Measurements from ENCODE around the gene C2CD5. TPM values are rescaled to one million over a fixed set of nuclear protein-coding genes. Genes with fewer than 3 reads are reported as not detected.
A peak's percentile ranks its signal among the peaks of the same experiment; 100 is the strongest.
"Not testable (repeated sequence)": the region's sequence is repeated elsewhere in the genome, so short reads cannot be mapped to it uniquely, and the experiment has no call there.

The C2CD5 gene
- 10 to 100 TPM; 72.3 to 82.8 (median 76.2) TPM for polyA plus RNA-seq (ENCODE audit: insufficient read length in 3 of 3)

GRCh38 chr12:22544038-22544979 lies at the start of gene C2CD5:
C2CD5 (minus strand) TSS chr12:22544542; CDS start chr12:22544150, 392 bp downstream.
- DNase-seq (ENCODE audit: low read depth in 3 of 3, low spot score in 2 of 3): peak; percentile 90 to 96 (median 94)

DNA sequence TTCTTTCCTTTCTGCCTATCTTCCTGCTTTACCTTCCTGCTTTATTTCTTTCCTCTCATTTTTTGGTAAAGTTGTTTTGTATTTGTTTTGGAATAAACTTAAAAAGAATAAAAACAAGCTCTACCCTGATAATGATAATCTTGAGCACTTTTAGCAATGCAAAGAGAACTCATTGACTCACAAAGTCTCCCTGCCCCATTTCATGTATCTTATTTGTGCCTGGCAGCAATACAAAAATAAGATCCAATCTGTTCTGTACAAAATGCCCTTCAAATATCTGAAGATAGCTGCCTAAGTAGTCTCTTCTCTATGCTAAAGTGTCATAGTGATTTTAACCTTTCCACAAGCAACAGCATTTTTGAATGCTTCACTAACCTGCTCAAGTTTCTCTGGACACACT lies 49.5 kb upstream of the C2CD5 start:
- no peak for DNase-seq (ENCODE audit: low read depth in 3 of 3, low spot score in 2 of 3)

GRCh38 chr12:22588817-22589216 lies 44.5 kb upstream of the C2CD5 start:
- DNase-seq (ENCODE audit: low read depth in 3 of 3, low spot score in 2 of 3): no peak

DNA sequence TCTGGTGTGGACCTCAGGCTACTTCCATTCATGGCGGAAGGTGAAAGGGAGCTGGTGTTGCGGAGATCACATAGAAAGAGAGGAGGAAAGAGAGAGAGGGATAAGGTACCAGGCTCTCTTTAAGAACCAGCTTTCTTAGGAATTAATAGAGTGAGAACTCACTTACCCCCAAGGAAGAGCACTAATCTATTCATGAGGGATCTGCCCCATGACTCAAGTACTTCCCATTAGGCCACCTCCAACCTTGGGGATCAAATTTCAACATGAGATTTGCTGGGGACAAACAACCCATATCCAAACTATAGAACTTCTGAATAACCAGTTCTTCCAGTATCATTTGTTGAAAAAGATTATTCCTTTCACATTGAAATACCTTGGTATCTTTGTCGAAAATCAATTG lies 34.0 kb upstream of the C2CD5 start:
- no peak for DNase-seq (ENCODE audit: low read depth in 3 of 3, low spot score in 2 of 3)

DNA sequence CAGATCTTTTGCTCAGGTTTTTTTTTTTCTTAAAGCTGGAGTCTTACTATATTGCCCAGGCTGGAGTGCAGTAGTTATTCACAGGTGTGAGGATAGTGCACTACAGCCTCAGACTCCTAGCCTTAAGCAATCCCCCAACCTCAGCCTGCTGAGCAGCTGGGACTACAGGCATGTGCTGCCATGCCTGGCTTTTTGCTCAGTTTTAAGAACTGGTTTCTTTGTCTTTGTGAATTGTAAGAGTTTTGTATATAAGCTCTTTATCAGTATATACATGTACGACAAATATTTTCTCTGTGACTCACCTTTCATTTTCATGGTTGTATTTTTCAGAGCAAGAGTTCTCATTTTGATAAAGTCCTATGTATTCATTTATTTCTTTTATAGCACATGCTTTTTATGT lies 33.3 kb upstream of the C2CD5 start:
- no peak for DNase-seq (ENCODE audit: low read depth in 3 of 3, low spot score in 2 of 3)

GRCh38 chr12:22576473-22576872 lies 32.1 kb upstream of the C2CD5 start:
- no peak for DNase-seq (ENCODE audit: low read depth in 3 of 3, low spot score in 2 of 3)

- DNase-seq (ENCODE audit: low read depth in 3 of 3, low spot score in 2 of 3): no peak
Measured at GRCh38 chr12:22576065-22576464, 31.7 kb upstream of the C2CD5 start.

- DNase-seq (ENCODE audit: low read depth in 3 of 3, low spot score in 2 of 3): no peak
Measured at GRCh38 chr12:22574921-22575320, 30.6 kb upstream of the C2CD5 start.

DNA sequence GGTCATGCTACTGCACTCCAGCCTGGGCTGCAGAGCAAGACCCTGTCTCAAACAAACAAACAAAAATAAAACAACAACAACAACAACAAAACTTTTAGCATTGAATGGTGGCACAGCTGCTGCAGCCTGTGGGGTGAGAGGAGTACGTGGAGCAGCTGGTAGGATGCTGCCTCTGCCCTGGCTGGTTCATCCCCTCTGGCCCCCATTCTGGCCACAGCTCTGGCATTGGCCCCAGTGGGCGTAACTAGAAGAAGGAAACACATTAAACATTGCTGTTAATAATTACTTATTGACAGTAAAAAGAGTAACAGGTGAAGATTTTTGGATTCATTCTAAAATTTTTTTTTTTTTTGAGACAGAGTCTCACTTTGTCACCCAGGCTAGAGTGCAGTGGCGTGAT lies 28.8 kb upstream of the C2CD5 start:
- no peak for DNase-seq (ENCODE audit: low read depth in 3 of 3, low spot score in 2 of 3)

DNA sequence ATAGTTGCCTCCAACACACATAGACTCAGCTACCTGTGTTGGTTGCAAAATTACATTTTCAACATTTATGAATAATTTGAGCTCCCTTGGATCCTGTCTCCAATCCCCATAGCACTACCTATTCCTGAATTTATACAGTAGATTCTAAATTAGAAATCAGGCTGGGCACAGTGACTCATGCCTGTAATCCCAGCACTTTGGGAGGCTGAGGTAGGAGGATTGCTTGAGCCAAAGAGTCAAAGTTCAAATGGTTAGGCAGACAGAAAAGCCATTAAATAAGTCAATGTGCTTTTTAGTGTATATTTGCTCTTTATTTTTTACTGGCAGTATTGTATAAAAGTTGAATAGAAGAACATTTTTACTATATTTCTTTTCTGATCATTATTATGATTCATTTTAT lies 24.9 kb upstream of the C2CD5 start:
- no peak for DNase-seq (ENCODE audit: low read depth in 3 of 3, low spot score in 2 of 3)

GRCh38 chr12:22562036-22563028 lies 18.0 kb upstream of the C2CD5 start:
- DNase-seq (ENCODE audit: low read depth in 3 of 3, low spot score in 2 of 3): no peak

GRCh38 chr12:22554750-22555149 lies 10.4 kb upstream of the C2CD5 start:
- not testable (repeated sequence) for DNase-seq (ENCODE audit: low read depth in 3 of 3, low spot score in 2 of 3)

DNA sequence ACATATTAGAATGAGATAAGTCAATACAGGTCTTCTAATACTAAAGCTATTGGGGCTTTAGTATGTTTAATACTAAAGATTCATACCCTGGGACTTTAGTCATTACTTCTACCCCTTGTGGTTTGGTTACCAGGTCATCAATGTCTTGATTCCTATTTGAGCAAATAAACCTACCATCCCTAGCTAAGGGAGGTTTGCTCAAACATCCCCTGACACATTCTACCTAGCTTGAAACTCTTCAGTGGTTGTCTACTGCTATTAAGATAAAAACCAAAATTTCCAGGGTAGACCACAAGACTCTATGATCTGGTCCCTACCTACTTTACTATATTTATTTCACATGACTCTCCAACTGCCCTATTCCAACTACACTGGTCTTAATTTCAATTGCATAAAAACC lies 7.3 kb upstream of the C2CD5 start:
- no peak for DNase-seq (ENCODE audit: low read depth in 3 of 3, low spot score in 2 of 3)

- no peak for DNase-seq (ENCODE audit: low read depth in 3 of 3, low spot score in 2 of 3)
Measured at GRCh38 chr12:22545255-22545654, 913 bp upstream of the C2CD5 start.

GRCh38 chr12:22543246-22544037 lies 900 bp downstream of the C2CD5 start:
- DNase-seq (ENCODE audit: low read depth in 3 of 3, low spot score in 2 of 3): peak; percentile 40 to 52 (median 49)

GRCh38 chr12:22541496-22542155 lies 2.7 kb downstream of the C2CD5 start:
- no peak for DNase-seq (ENCODE audit: low read depth in 3 of 3, low spot score in 2 of 3)

DNA sequence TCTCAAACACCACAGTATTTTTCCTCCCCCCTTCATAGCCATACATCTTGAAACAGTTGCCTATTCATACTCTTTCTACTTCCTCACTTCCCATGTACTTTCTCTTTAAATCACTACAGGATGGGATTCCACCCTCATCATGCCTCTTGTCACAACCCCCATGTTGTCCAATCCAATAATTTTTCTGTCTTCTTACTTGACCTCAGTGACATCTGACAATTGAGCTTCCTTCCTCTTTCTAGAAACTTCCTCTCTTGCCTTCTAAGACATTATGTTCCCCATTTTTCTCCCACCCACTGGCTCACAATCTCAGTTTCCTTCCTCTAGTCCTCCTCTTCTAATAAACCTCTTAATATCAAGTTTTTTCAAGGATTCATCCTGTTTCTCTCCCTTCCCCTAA lies 5.3 kb downstream of the C2CD5 start:
- no peak for DNase-seq (ENCODE audit: low read depth in 3 of 3, low spot score in 2 of 3)

DNA sequence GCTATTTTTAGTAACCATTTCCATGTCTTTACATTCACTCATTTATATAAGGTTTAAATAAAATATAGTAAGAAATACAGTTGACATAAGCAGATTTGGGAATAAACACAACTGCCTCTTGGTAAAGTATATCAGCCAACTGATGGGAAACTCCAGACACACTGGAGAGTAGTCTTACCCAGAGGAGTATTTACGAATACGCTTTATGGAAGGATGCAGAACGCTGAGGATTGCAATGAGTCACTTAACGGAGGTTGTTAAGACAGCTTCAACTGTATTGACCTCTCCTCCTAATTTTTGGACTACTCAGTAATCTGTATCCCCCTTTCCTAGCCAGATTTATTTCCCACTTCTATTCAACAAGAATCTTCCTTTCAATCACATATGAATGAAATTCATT lies 6.0 kb downstream of the C2CD5 start:
- no peak for DNase-seq (ENCODE audit: low read depth in 3 of 3, low spot score in 2 of 3)

DNA sequence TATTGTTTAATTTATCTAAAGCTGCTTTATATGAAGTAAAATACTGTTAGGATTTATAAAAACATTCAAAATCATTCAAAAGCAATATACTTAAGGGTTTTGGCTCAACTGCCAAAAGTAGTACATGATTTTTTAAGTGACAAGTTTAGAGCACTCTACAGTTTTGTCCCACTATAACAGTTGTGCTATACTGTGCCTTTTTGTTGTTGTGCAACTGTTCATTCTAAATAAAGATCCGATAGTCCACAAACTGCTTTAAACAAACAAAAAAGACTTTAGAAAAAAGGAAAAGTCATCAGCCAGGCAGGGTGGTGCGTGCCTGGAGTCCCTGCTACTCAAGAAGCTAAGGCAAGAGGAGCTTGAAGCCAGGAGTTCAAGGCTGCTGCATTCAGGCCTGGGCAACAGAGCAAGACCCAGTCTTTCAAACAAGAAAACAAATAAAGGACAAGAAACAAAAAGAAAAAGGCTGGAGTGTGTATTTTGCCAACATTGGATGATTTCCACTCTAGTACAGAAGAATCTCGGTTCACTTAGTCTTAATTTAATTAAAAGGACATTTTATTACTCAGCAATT lies 7.3 kb downstream of the C2CD5 start:
- no peak for DNase-seq (ENCODE audit: low read depth in 3 of 3, low spot score in 2 of 3)
